SK-N-SH (cell line): ENCODE results near the gene POMC.

ENCODE experiments used
- TF ChIP-seq, protein P1 (sequence below): fragments of 150-350 bp; IDR thresholded peaks from 2 replicates; pipeline ENCODE4 v1.6.1; 2017; ENCODE audit warnings: antibody characterized with exemption, low read length, low read depth, borderline replicate concordance
- TF ChIP-seq, protein P2 (sequence below): fragments of 200-600 bp; sonication (generic); IDR thresholded peaks from 2 replicates; pipeline ENCODE4 v1.6.1; 2017; ENCODE audit warnings: antibody characterized with exemption, mild to moderate bottlenecking, moderate library complexity

DNA sequence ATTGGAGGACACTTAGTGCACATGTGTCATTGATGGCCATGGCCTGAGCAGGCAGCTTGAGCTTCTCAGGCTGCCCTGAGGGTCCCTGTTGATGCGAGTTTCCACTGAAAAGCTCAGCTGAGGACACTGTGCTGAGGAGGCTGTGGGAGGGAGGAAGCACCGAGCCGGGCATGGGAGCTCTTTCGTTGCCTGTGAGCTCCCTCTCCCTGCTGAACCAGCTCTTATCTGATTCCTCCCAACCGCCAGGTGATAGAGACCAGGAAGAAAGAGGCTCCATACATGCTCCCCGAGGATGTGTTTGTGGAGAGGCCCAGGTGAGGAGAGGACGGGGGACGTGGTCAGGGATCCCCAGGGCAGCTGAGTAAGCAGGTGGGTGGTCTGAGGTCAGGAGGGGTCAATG, 27.3 kb downstream of the POMC start:
- TF ChIP-seq, protein P1, sequence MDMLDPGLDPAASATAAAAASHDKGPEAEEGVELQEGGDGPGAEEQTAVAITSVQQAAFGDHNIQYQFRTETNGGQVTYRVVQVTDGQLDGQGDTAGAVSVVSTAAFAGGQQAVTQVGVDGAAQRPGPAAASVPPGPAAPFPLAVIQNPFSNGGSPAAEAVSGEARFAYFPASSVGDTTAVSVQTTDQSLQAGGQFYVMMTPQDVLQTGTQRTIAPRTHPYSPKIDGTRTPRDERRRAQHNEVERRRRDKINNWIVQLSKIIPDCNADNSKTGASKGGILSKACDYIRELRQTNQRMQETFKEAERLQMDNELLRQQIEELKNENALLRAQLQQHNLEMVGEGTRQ: no peak
- TF ChIP-seq, protein P2, sequence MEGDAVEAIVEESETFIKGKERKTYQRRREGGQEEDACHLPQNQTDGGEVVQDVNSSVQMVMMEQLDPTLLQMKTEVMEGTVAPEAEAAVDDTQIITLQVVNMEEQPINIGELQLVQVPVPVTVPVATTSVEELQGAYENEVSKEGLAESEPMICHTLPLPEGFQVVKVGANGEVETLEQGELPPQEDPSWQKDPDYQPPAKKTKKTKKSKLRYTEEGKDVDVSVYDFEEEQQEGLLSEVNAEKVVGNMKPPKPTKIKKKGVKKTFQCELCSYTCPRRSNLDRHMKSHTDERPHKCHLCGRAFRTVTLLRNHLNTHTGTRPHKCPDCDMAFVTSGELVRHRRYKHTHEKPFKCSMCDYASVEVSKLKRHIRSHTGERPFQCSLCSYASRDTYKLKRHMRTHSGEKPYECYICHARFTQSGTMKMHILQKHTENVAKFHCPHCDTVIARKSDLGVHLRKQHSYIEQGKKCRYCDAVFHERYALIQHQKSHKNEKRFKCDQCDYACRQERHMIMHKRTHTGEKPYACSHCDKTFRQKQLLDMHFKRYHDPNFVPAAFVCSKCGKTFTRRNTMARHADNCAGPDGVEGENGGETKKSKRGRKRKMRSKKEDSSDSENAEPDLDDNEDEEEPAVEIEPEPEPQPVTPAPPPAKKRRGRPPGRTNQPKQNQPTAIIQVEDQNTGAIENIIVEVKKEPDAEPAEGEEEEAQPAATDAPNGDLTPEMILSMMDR: no peak
